Common myeloid progenitor, CD34-positive (primary cell): Measurements from ENCODE around the gene NQO2.
"Not testable (repeated sequence)": the region's sequence is repeated elsewhere in the genome, so short reads cannot be mapped to it uniquely, and the experiment has no call there.

Source experiments
- CTCF ChIA-PET: fragments of 350-600 bp; sonication (Branson Sonifier 250); formaldehyde crosslinking; loops from one replicate; lab custom pipeline; 2021; ENCODE audit warnings: antibody characterized with exemption; lab: Charles Lee
- POLR2A ChIA-PET: fragments of 350-600 bp; sonication (Branson Sonifier 250); formaldehyde crosslinking; loops from one replicate; lab custom pipeline; 2021; ENCODE audit warnings: antibody characterized with exemption; lab: Charles Lee
- DNase-seq, 3 donors: peaks; one replicate each; pipeline versions ENCODE4 v3.0.0 to v3.0.0-alpha.2; 2013
- H3K27ac ChIP-seq, 2 experiments: 1 replicate in 1 of 2; 2 replicates in 1 of 2; pipeline ENCODE4 v1.7.0; 2013; ENCODE audit warnings: inconsistent platforms in 2 of 2, low read length in 2 of 2, mild to moderate bottlenecking in 2 of 2, low read depth in 1 of 2, moderate library complexity in 1 of 2; ENCODE audit not compliant: severe bottlenecking in 2 of 2, insufficient read depth in 1 of 2, poor library complexity in 1 of 2
- H3K27me3 ChIP-seq, 5 experiments: replicated peaks in 2 of 5; 1 replicate in 3 of 5; 2 replicates in 2 of 5; pipeline versions ENCODE4 v1.6.1 to v1.7.0; 2013; ENCODE audit warnings: low read length in 4 of 5, mild to moderate bottlenecking in 2 of 5, moderate library complexity in 2 of 5, inconsistent platforms in 1 of 5; ENCODE audit not compliant: insufficient read depth in 5 of 5, control insufficient read depth in 4 of 5
- H3K36me3 ChIP-seq, 4 experiments: 1 replicate in 2 of 4; 2 replicates in 2 of 4; pipeline versions ENCODE4 v1.6.1 to v1.7.0; 2013; ENCODE audit warnings: low read length in 3 of 4, control low read depth in 1 of 4, mild to moderate bottlenecking in 1 of 4; ENCODE audit not compliant: control insufficient read depth in 4 of 4, insufficient read depth in 4 of 4
- H3K4me1 ChIP-seq, 4 experiments: 1 replicate in 3 of 4; 2 replicates in 1 of 4; pipeline versions ENCODE4 v1.6.1 to v1.7.1; 2013; ENCODE audit warnings: low read length in 3 of 4, mild to moderate bottlenecking in 3 of 4, control low read depth in 1 of 4, inconsistent platforms in 1 of 4, moderate library complexity in 1 of 4; ENCODE audit not compliant: control insufficient read depth in 4 of 4, insufficient read depth in 4 of 4; ENCODE audit errors: control extremely low read depth in 1 of 4
- H3K4me3 ChIP-seq, 7 experiments: 1 replicate in 4 of 7; 2 replicates in 3 of 7; pipeline versions ENCODE4 v1.5.1 to v1.7.0; 2013; ENCODE audit warnings: mild to moderate bottlenecking in 7 of 7, low read length in 6 of 7, moderate library complexity in 6 of 7, inconsistent platforms in 2 of 7, low read depth in 2 of 7, control low read depth in 1 of 7; ENCODE audit not compliant: insufficient read depth in 4 of 7, control insufficient read depth in 1 of 7; ENCODE audit errors: extremely low read depth in 1 of 7
- H3K9me3 ChIP-seq, 5 experiments: 1 replicate in 4 of 5; 2 replicates in 1 of 5; pipeline versions ENCODE4 v1.6.1 to v1.7.1; 2013; ENCODE audit warnings: low read length in 4 of 5, mild to moderate bottlenecking in 2 of 5, inconsistent platforms in 1 of 5, low read depth in 1 of 5, moderate library complexity in 1 of 5; ENCODE audit not compliant: control insufficient read depth in 4 of 5, insufficient read depth in 2 of 5; ENCODE audit errors: control extremely low read depth in 1 of 5
- WGBS: methylation state at CpG from one replicate; pipeline ENCODE4 v1.1.5; 2013; ENCODE audit not compliant: insufficient coverage; 5-methylcytosine and 5-hydroxymethylcytosine counted together

Gene NQO2

GRCh38 chr6:2990932-2991506 is 8.7 kb upstream of the NQO2 start:
- Histone ChIP-seq H3K4me3 (peak overlapping the region; percentile 9 to 98 (median 80)), H3K27me3 (no peaks in the 10 kb centered on the region), H3K4me1 (peaks cover 12 to 45% (median 37%) of the 10 kb centered on the region in 4 experiments), H3K9me3 (no peaks in the 10 kb centered on the region), H3K27ac (peak overlapping the region; percentile 98 to 99), H3K36me3 (no peaks in the 10 kb centered on the region)
- ChIA-PET CTCF (interaction anchor here (0.6 to 6.4 kb wide), 24 partner anchors 8 to 253 kb away, joined by 3 to 71 read pairs (median 5); partner anchors contain the start of genes NQO2 and RIPK1), POLR2A (interaction anchor here (0.6 to 2.6 kb wide), 7 partner anchors 8 to 208 kb away, joined by 3 to 11 read pairs (median 4); partner anchors contain the start of genes NQO2 and SERPINB1)
- 2% methylated on average over 6 of the region's 10 CpGs for WGBS
- DNase-seq: no peak

DNA sequence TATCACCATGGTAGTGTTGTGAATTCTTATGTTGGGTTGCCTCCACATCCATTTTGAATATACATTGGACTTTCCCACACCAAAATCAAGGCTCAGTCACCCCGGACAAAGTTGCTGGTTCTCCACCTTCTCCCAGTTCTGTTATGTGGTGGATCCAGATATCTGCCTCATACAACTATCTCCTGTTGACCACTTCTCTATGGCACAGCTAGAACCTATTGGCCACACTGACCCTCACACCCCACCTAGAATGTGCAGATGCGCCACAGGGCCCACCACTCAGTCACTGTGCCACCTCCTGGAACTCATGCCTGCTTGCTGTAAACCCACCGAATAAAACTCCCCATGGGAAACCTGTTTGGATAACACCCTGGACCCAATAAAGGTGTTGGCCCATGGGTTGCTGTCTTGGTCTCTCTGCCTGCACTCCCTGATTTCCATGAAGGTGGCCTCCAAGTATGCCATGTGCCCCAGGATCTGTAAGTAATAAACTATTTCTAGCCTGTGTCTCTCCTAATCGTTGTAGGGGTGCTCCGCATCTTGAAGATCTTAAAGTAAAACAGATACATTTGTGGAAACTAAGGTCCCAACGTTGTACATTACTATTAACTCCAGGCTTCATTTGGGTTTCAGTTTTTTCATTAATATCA is 7.2 kb upstream of the NQO2 start:
- DNase-seq: no peak
- CTCF ChIA-PET: interaction anchor here (1.0 to 6.4 kb wide), 4 partner anchors 13 to 225 kb away, joined by 3 to 45 read pairs (median 5); no protein-coding TSS in a partner anchor
- POLR2A ChIA-PET: no interaction called here
- 95% methylated on average over 2 of the region's 6 CpGs for WGBS
- Histone ChIP-seq H3K4me1 (peaks cover 12 to 34% (median 29%) of the 10 kb centered on the region in 4 experiments), H3K27me3 (no peaks in the 10 kb centered on the region), H3K27ac (peak overlapping the region in 1 of 2 experiments; percentile 99), H3K9me3 (no peaks in the 10 kb centered on the region), H3K4me3 (peak overlapping the region in 1 of 7 experiments; percentile 21), H3K36me3 (no peaks in the 10 kb centered on the region)

DNA sequence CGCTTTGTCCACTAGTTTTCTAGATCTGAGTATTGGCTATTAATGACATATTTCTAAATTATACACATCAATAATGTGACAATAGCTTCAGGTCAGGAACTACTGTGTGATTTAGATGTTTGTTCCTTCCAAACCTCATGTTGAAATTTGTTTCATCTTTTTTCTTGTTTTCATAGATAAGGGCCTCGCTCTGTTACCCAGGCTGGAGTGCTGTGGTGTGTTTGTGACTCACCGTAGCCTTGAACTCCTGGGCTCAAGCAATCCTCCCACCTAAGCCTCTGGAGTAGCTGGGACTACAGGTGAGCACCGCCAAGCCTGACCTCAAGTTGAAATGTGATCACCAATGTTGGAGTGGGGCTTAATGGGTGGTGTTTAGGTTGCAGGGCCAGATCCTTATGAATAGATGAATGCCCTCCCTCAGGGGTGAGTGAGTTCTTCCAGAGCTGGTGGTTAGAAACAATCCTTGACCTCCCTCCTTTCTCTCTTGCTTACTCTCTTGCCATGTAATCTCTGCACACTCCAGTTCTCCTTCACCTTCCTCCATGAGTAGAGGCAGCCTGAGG is 5.9 kb upstream of the NQO2 start:
- H3K9me3 ChIP-seq: no peaks in the 10 kb centered on the region
- no peaks in the 10 kb centered on the region for H3K36me3 ChIP-seq
- H3K4me3 ChIP-seq: no peak overlapping the region
- DNase-seq: no peak
- peaks cover 5 to 30% (median 24%) of the 10 kb centered on the region in 4 experiments for H3K4me1 ChIP-seq
- CTCF ChIA-PET: interaction anchor here (1.2 kb wide), 1 partner anchor 62 kb away, joined by 3 read pairs; no protein-coding TSS in a partner anchor
- no peak overlapping the region for H3K27ac ChIP-seq
- POLR2A ChIA-PET: no interaction called here
- no peaks in the 10 kb centered on the region for H3K27me3 ChIP-seq
- WGBS: 100% methylated on average over 2 of the region's 4 CpGs

GRCh38 chr6:2998249-2998997 is 1.3 kb upstream of the NQO2 start:
- Histone ChIP-seq H3K4me3 (peak overlapping the region; percentile 38 to 88 (median 78)), H3K4me1 (peaks cover 6 to 28% (median 23%) of the 10 kb centered on the region in 4 experiments), H3K27ac (peak overlapping the region in 1 of 2 experiments; percentile 69)
- H3K9me3 ChIP-seq, H3K36me3 ChIP-seq, H3K27me3 ChIP-seq: not testable (repeated sequence)
- ChIA-PET POLR2A (interaction anchor here (1.3 kb wide), 1 partner anchor 70 kb away, joined by 8 read pairs; the partner anchor contains the start of gene RIPK1), CTCF (interaction anchor here (0.6 to 2.8 kb wide), 9 partner anchors 8 to 152 kb away, joined by 3 to 11 read pairs (median 3); no protein-coding TSS in a partner anchor)
- WGBS: 0% methylated on average over 4 of the region's 16 CpGs
- peak; percentile 48 to 84 (median 77) for DNase-seq

GRCh38 chr6:2998998-2999617 is 586 bp upstream of the NQO2 start:
- Histone ChIP-seq H3K4me3 (peak overlapping the region; percentile 38 to 88 (median 78)), H3K27me3 (no peaks in the 10 kb centered on the region), H3K36me3 (peaks cover 0 to 2% (median 0%) of the 10 kb centered on the region in 4 experiments), H3K27ac (peak overlapping the region in 1 of 2 experiments; percentile 69), H3K4me1 (peaks cover 6 to 28% (median 23%) of the 10 kb centered on the region in 4 experiments), H3K9me3 (no peaks in the 10 kb centered on the region)
- DNase-seq: peak in 2 of 3 donors; percentile 49 to 67
- POLR2A ChIA-PET: interaction anchor here (0.6 to 1.3 kb wide), 4 partner anchors 9 to 161 kb away, joined by 3 to 8 read pairs (median 4); partner anchors contain the start of genes RIPK1 and SERPINB1
- WGBS: 0% methylated on average over 28 of the region's 30 CpGs
- CTCF ChIA-PET: interaction anchor here (0.7 to 3.3 kb wide), 8 partner anchors 9 to 252 kb away, joined by 3 to 12 read pairs (median 4); partner anchors contain the start of gene RIPK1
